ENCODE measurements around the gene INO80B.

GRCh38 chr2:74414881-74415761 is 39.8 kb upstream of the INO80B start:
- TF ChIP-seq CTCF (IDR thresholded peaks at IDR 0.05; ENCODE audit: borderline replicate concordance, extremely low read depth, low read length, poor library complexity, severe bottlenecking) (no peak), EZH2 (IDR thresholded peaks at IDR 0.05; ENCODE audit: borderline replicate concordance, low read depth, low read length, severe bottlenecking) (no peak)

All from DND-41 (cell line).